ENCODE results near the gene HAUS1.
A peak's percentile ranks its signal among the peaks of the same experiment; 100 is the strongest.

The HAUS1 gene

DNA sequence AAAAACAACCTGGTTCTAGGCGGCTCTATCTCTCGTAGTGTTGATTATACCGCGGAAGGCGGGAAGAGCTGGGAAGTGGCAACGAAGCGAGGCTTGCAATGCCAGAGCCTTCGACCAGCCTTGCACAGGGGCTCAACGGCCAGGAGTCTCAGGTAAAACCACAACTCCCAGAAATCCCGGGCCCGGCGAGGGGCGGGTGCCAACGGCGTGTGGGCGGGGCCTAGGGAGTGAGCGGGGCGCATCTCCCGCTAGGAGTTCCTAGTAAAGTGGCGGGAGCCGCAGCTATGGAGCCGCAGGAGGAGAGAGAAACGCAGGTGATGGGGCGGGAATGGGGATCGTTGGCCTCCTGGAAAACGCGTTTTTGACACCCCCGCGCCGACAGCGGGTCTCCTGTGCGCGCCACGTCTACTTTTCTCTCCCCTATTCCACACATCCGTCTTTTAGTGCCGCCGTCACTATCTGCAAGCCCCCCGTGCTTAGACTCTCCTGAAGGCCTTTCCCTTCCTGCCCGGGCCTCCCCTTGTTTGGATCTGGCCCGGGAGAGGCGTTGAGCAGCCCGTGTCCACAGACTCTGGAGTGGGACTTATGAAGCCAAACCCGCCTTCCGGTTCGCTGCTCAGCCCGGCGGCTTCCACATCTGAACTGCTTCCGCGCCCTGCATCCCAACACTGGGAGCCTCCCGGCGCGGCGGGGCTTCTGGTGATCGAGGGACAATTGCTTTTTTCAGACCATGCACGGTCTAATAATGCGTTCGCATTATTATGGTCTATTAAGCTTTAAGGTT, at the start of gene HAUS1:
Gene HAUS1 (plus strand): TSS at position 258 of the 784 bp plus-strand sequence. CDS start 27 bp downstream, at position 285.
- H3K27ac ChIP-seq: peak within 1 kb of the TSS; percentile 75
- no peak for TF ChIP-seq ZFX (IDR thresholded peaks at IDR 0.05; ENCODE audit: borderline replicate concordance)
- TF ChIP-seq, protein P1, sequence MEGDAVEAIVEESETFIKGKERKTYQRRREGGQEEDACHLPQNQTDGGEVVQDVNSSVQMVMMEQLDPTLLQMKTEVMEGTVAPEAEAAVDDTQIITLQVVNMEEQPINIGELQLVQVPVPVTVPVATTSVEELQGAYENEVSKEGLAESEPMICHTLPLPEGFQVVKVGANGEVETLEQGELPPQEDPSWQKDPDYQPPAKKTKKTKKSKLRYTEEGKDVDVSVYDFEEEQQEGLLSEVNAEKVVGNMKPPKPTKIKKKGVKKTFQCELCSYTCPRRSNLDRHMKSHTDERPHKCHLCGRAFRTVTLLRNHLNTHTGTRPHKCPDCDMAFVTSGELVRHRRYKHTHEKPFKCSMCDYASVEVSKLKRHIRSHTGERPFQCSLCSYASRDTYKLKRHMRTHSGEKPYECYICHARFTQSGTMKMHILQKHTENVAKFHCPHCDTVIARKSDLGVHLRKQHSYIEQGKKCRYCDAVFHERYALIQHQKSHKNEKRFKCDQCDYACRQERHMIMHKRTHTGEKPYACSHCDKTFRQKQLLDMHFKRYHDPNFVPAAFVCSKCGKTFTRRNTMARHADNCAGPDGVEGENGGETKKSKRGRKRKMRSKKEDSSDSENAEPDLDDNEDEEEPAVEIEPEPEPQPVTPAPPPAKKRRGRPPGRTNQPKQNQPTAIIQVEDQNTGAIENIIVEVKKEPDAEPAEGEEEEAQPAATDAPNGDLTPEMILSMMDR (IDR thresholded peaks at IDR 0.05): no peak

DNA sequence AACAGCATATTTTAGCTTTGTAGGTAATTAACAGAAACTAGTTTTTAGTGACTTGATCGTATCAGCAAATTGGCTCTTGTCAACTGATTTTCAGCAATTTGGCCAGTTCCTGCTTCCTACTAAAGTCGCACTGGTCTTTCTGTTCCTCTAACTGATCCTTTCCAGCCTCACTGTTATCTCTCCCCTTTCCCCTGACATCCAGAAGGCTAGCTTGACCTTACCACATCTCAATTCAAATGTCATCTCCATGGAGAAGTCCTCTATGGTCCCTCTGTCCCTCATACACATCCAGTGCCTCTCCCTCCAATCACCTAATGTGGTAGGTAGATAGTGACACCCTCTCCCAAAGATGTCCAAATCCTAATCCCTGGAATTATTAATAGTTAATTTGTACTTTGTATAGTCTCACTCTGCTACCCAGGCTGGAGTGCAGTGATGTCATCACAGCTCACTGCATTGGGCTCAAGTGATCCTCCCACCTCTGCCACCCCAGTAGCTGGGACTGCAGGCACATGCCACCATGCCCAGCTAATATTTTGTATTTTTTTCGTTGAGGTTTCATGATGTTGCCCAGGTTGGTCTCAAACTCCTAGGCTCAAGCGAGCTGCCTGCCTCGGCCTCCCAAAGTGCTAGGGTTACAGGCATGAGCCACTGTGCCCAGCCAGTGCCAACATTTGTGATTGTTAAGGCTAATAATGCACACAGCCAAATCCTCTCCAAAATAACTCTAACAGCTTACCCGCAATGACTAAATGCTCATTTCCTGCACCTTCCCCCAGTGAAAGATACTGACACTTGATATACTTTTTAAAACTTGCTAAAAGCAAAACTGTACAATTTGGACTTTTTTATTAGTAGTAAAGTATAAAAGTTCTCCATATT, 49.0 kb upstream of the HAUS1 start:
- TF ChIP-seq, protein P1 (IDR thresholded peaks at IDR 0.05): no peak
- TF ChIP-seq ZFX (IDR thresholded peaks at IDR 0.05; ENCODE audit: borderline replicate concordance): no peak
- H3K27ac ChIP-seq: no peak overlapping the region

- H3K27ac ChIP-seq: no peak overlapping the region
- TF ChIP-seq ZFX (IDR thresholded peaks at IDR 0.05; ENCODE audit: borderline replicate concordance): no peak
- TF ChIP-seq, protein P1 (IDR thresholded peaks at IDR 0.05): no peak
Observed at GRCh38 chr18:46055838-46056230, 48.4 kb upstream of the HAUS1 start.

- no peak overlapping the region for H3K27ac ChIP-seq
- TF ChIP-seq ZFX (IDR thresholded peaks at IDR 0.05; ENCODE audit: borderline replicate concordance): no peak
- TF ChIP-seq, protein P1 (IDR thresholded peaks at IDR 0.05): no peak
Observed at GRCh38 chr18:46060359-46060841, 43.8 kb upstream of the HAUS1 start.

GRCh38 chr18:46061387-46061786, 42.8 kb upstream of the HAUS1 start:
- H3K27ac ChIP-seq: no peak overlapping the region
- TF ChIP-seq ZFX (IDR thresholded peaks at IDR 0.05; ENCODE audit: borderline replicate concordance): no peak
- TF ChIP-seq, protein P1 (IDR thresholded peaks at IDR 0.05): no peak

DNA sequence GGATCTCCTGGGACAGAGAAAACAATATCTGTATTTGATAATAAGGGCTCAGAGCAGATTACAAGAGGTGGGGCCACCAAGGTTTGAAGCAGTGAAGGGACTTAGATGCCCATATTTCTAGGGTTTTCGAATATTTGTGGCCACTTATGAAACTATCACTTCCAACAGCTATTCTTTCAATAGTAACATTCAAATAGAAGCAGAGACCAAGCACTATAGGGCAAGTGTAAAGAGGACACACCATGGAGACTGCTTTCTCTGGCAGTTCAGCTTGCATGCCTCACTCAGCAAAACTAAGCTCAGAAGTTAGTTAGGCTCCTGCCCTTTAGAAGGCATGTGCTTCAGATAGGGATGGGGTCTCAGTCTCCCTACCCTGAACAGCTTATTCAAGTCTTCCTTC, 42.4 kb upstream of the HAUS1 start:
- H3K27ac ChIP-seq: no peak overlapping the region
- TF ChIP-seq, protein P1 (IDR thresholded peaks at IDR 0.05): no peak
- no peak for TF ChIP-seq ZFX (IDR thresholded peaks at IDR 0.05; ENCODE audit: borderline replicate concordance)
